Endodermal cell (in vitro differentiated cells): ENCODE measurements around the gene GRIN2A. TPM values are rescaled to one million over a fixed set of nuclear protein-coding genes. Genes with fewer than 3 reads are reported as not detected.

Source experiments
- DNase-seq: peaks from one replicate; pipeline ENCODE4 v3.0.0-alpha.2; 2017
- H3K27ac ChIP-seq: 2 replicates; pipeline ENCODE4 v1.5.1; 2013; ENCODE audit warnings: mild to moderate bottlenecking, low read depth, low read length, moderate library complexity
- H3K27me3 ChIP-seq: 2 replicates; pipeline ENCODE4 v1.6.1; 2013; ENCODE audit warnings: mild to moderate bottlenecking, low read length, moderate library complexity; ENCODE audit not compliant: insufficient read depth, control insufficient read depth, poor library complexity, severe bottlenecking
- H3K36me3 ChIP-seq: 2 replicates; pipeline ENCODE4 v1.7.0; 2013; ENCODE audit warnings: mild to moderate bottlenecking, low read length, moderate library complexity; ENCODE audit not compliant: control insufficient read depth, insufficient read depth
- H3K4me1 ChIP-seq: one replicate; pipeline ENCODE4 v1.7.0; 2013; ENCODE audit warnings: low read length; ENCODE audit not compliant: control insufficient read depth, insufficient read depth
- H3K4me3 ChIP-seq: 2 replicates; pipeline ENCODE4 v1.5.1; 2013; ENCODE audit warnings: mild to moderate bottlenecking, low read length, moderate library complexity
- H3K9ac ChIP-seq: 2 replicates; pipeline ENCODE4 v1.6.1; 2013; ENCODE audit warnings: mild to moderate bottlenecking, low read length, moderate library complexity; ENCODE audit not compliant: poor library complexity, severe bottlenecking; ENCODE audit errors: extremely low read depth
- H3K9me3 ChIP-seq: 2 replicates; pipeline ENCODE4 v1.6.1; 2013; ENCODE audit warnings: mild to moderate bottlenecking, low read length, moderate library complexity; ENCODE audit not compliant: control insufficient read depth
- H3K27ac Mint-ChIP-seq: 2 replicates; pipeline ENCODE4 v1.8.0; 2020; ENCODE audit warnings: mixed read lengths
- H3K27me3 Mint-ChIP-seq: 2 replicates; pipeline ENCODE4 v1.8.0; 2021; ENCODE audit warnings: mild to moderate bottlenecking, mixed read lengths; ENCODE audit not compliant: insufficient read depth
- H3K36me3 Mint-ChIP-seq: 2 replicates; pipeline ENCODE4 v1.8.0; 2020; ENCODE audit warnings: low read depth, mixed read lengths
- H3K4me1 Mint-ChIP-seq: 2 replicates; pipeline ENCODE4 v1.8.0; 2020; ENCODE audit warnings: mixed read lengths
- H3K4me3 Mint-ChIP-seq: 2 replicates; pipeline ENCODE4 v1.8.0; 2020; ENCODE audit warnings: mild to moderate bottlenecking, moderate library complexity, mixed read lengths
- H3K9me3 Mint-ChIP-seq: 2 replicates; pipeline ENCODE4 v1.8.0; 2020; ENCODE audit warnings: mild to moderate bottlenecking, mixed read lengths
- WGBS, 2 experiments: methylation state at CpG; one replicate each; pipeline versions ENCODE4 v1.1.5 to v1.1.7; 2013; ENCODE audit warnings: missing lambda C conversion rate in 2 of 2, mixed read lengths in 1 of 2; ENCODE audit not compliant: insufficient coverage in 1 of 2, insufficient read length in 1 of 2; 5-methylcytosine and 5-hydroxymethylcytosine counted together
- total RNA-seq, 2 donors: library from RNA; stranded (reverse); fragmentation: NEBNext Ultra II Directional in 1 of 2; extraction: Animal tissue kit (Norgen Biotek cat#: 25700) in 1 of 2; gene quantifications; 2 replicates in 1 of 2; 3 replicates in 1 of 2; pipeline ENCODE4 v1.2.1, GENCODE V29; 2021
- TF ChIP-seq, protein P1 (sequence below): fragments of 200-600 bp; sonication (generic); conservative IDR thresholded peaks from 2 replicates; pipeline ENCODE4 v1.5.0; 2021; ENCODE audit warnings: antibody characterized with exemption, mild to moderate bottlenecking

The GRIN2A gene
- total RNA-seq, 2 donors from 2014 or later = 1.2 TPM

GRCh38 chr16:9992441-9992840 lies 189.8 kb downstream of the GRIN2A start:
- no peak overlapping the region for H3K9ac ChIP-seq
- H3K4me3 Mint-ChIP-seq = no peak overlapping the region
- peaks cover 16% of the 10 kb centered on the region for H3K27me3 Mint-ChIP-seq
- H3K36me3 ChIP-seq = no peaks in the 10 kb centered on the region
- no peak overlapping the region for H3K4me3 ChIP-seq
- H3K36me3 Mint-ChIP-seq = no peaks in the 10 kb centered on the region
- H3K27me3 ChIP-seq = no peaks in the 10 kb centered on the region
- H3K4me1 ChIP-seq = no peaks in the 10 kb centered on the region
- no peak overlapping the region for H3K27ac Mint-ChIP-seq
- 83 to 96% methylated on average over 4 to 7 of the region's 7 CpGs for WGBS, 2 experiments
- no peaks in the 10 kb centered on the region for H3K4me1 Mint-ChIP-seq
- DNase-seq = no peak
- H3K27ac ChIP-seq = no peak overlapping the region
- no peaks in the 10 kb centered on the region for H3K9me3 ChIP-seq
- peaks cover 4% of the 10 kb centered on the region for H3K9me3 Mint-ChIP-seq
- TF ChIP-seq, protein P1, sequence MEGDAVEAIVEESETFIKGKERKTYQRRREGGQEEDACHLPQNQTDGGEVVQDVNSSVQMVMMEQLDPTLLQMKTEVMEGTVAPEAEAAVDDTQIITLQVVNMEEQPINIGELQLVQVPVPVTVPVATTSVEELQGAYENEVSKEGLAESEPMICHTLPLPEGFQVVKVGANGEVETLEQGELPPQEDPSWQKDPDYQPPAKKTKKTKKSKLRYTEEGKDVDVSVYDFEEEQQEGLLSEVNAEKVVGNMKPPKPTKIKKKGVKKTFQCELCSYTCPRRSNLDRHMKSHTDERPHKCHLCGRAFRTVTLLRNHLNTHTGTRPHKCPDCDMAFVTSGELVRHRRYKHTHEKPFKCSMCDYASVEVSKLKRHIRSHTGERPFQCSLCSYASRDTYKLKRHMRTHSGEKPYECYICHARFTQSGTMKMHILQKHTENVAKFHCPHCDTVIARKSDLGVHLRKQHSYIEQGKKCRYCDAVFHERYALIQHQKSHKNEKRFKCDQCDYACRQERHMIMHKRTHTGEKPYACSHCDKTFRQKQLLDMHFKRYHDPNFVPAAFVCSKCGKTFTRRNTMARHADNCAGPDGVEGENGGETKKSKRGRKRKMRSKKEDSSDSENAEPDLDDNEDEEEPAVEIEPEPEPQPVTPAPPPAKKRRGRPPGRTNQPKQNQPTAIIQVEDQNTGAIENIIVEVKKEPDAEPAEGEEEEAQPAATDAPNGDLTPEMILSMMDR = no peak

GRCh38 chr16:9980981-9981380 lies 201.2 kb downstream of the GRIN2A start:
- H3K27ac Mint-ChIP-seq = no peak overlapping the region
- 0% methylated on average over 1 of the region's 1 CpG; no CpG with 5 or more reads in 1 of the 2 experiments for WGBS, 2 experiments

DNA sequence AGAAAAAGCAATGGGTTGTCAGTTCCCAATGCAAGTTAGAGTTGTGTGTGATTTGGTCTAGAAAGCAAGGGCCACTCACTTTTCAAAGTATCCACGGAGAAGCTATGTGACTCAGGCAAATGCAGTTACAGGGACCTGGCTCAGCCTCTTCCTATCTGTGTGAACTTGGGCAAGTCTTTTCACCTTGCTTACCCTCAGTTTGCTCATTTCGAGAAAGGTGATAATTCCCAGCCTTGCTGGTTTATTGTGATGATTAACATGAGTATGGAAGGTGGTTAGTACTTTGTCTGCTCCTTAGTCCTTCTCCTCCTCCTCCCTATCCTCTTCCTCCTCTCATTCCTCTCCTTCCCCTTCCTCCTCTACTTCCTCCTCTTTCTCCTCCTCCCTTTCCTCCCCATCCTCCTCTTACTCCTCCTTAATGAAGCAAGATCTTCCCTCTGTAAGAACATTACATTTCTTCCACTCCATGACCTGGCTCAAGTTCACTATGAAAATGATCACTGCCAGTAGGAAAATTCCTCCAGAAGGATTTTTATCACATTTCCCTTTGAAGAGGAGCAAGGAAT lies 204.0 kb downstream of the GRIN2A start:
- Histone ChIP-seq H3K9me3 (peaks cover 4% of the 10 kb centered on the region), H3K4me3 (no peak overlapping the region), H3K36me3 (no peaks in the 10 kb centered on the region), H3K9ac (no peak overlapping the region), H3K27me3 (peaks cover 13% of the 10 kb centered on the region), H3K4me1 (no peaks in the 10 kb centered on the region), H3K27ac (no peak overlapping the region)
- Mint-ChIP-seq H3K27me3 (peaks cover 24% of the 10 kb centered on the region), H3K9me3 (peaks cover 4% of the 10 kb centered on the region), H3K4me1 (no peaks in the 10 kb centered on the region), H3K27ac (no peak overlapping the region), H3K4me3 (no peak overlapping the region), H3K36me3 (no peaks in the 10 kb centered on the region)
- TF ChIP-seq, protein P1 = no peak
- 70 to 86% methylated on average over 1 to 2 of the region's 2 CpGs for WGBS, 2 experiments
- DNase-seq = no peak

More at GRCh38 chr16:9980981-9981380, 201.2 kb downstream of the GRIN2A start:
- Mint-ChIP-seq H3K4me3 (no peak overlapping the region), H3K27me3 (peaks cover 20% of the 10 kb centered on the region), H3K36me3 (no peaks in the 10 kb centered on the region), H3K4me1 (no peaks in the 10 kb centered on the region), H3K9me3 (no peaks in the 10 kb centered on the region)
- H3K4me1 ChIP-seq = no peaks in the 10 kb centered on the region
- no peak overlapping the region for H3K4me3 ChIP-seq
- DNase-seq = no peak
- no peaks in the 10 kb centered on the region for H3K9me3 ChIP-seq
- TF ChIP-seq, protein P1 = no peak
- no peaks in the 10 kb centered on the region for H3K36me3 ChIP-seq
- no peak overlapping the region for H3K9ac ChIP-seq
- H3K27me3 ChIP-seq = peaks cover 9% of the 10 kb centered on the region
- H3K27ac ChIP-seq = no peak overlapping the region
